ENCODE data around the gene PTPN18.

- TF ChIP-seq POLR2AphosphoS5 (IDR thresholded peaks at IDR 0.05; ENCODE audit: low read depth, low read length) = no peak
- TF ChIP-seq POLR2A (IDR thresholded peaks at IDR 0.05; ENCODE audit: low read depth, low read length) = no peak
- no peak for TF ChIP-seq PAX5 (IDR thresholded peaks at IDR 0.05; ENCODE audit: insufficient read depth, low read length, severe bottlenecking)
- no peak for TF ChIP-seq TAF1 (IDR thresholded peaks at IDR 0.05; ENCODE audit: low read depth, low read length)
Observed at GRCh38 chr2:130391872-130392670, 36.2 kb downstream of the PTPN18 start.
